ENCODE data around the gene GSDMA.

The GSDMA gene

DNA sequence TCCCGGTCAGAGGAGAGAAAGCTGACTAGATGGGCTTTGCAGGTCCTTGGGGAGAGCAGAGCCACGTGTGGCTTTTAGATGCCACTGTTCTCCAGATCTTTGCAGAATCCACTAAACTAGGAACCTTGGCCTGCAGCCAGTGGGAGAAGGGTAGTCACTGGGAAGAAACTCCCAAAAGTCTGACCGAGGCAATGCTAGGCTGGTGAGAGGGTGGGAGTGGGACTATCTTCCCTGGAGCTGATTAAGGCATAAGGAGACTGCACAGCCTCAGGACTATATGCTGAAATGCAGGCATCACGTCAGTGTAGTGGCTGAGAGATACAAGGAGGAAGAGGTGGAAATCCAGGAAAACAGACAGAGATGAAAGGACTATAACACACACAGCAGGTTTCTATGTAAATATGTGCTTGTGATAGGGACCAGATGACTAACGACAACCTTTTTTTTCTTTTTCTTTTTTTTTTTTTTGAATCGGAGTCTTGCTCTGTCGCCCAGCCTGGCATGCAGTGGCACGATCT lies 2.2 kb upstream of the GSDMA start:
- H3K4me3 Mint-ChIP-seq: no peak overlapping the region
- peaks cover 29% of the 10 kb centered on the region for H3K4me1 Mint-ChIP-seq
- no peak for DNase-seq
- H3K36me3 Mint-ChIP-seq: no peaks in the 10 kb centered on the region
- no peak overlapping the region for H3K27ac Mint-ChIP-seq
- H3K27me3 Mint-ChIP-seq: peaks cover 60% of the 10 kb centered on the region
- CTCF ChIA-PET: interaction anchor here (0.8 to 1.4 kb wide), 2 partner anchors 17 to 20 kb away, joined by 3 read pairs; partner anchors contain the start of gene PSMD3
- H3K9me3 Mint-ChIP-seq: no peaks in the 10 kb centered on the region

GRCh38 chr17:39963829-39964228 lies 1.0 kb downstream of the GSDMA start:
- no peaks in the 10 kb centered on the region for H3K36me3 Mint-ChIP-seq
- peak overlapping the region; percentile 5 for H3K27ac Mint-ChIP-seq
- peak; percentile 50 for DNase-seq
- H3K4me1 Mint-ChIP-seq: peaks cover 30% of the 10 kb centered on the region
- CTCF ChIA-PET: interaction anchor here (0.7 kb wide), 1 partner anchor 102 kb away, joined by 3 read pairs; no protein-coding TSS in a partner anchor
- H3K9me3 Mint-ChIP-seq: no peaks in the 10 kb centered on the region
- H3K27me3 Mint-ChIP-seq: peaks cover 63% of the 10 kb centered on the region
- no peak overlapping the region for H3K4me3 Mint-ChIP-seq

DNA sequence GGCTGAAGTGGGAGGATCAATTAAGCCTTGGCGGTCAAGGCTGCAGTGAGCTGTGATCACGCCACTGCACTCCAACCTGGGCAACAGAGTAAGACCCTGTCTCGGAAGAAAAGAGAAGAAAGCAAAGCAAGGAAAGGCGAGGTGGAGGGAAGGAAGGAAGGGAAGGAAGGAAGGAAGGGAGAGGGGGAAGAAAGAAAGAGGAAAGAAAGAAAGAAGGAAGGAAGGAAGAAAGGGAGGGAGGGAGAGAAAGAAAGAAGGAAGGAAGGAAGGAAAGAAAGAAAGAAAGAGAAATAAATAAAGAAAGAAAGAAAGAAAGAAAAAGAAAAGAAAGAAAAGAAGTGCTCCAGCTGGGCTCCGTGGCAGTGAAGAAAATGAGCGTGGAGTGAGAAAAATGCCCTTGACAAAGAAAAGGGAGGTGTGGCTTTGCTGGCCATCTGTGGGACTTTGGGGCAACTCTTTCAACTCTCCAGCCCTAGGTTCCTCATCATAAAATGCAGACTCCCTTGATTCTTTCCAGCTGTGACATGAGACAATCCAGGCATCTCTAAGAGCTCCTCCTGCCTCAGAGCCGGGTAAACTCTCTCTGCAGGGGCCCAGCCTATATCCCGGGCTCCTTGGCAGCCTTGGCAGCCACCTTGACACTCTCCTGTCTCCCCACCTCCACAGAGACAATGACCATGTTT lies 2.4 kb downstream of the GSDMA start:
- Mint-ChIP-seq H3K9me3 (no peaks in the 10 kb centered on the region), H3K36me3 (no peaks in the 10 kb centered on the region), H3K27ac (no peak overlapping the region), H3K4me1 (peaks cover 26% of the 10 kb centered on the region), H3K27me3 (peaks cover 73% of the 10 kb centered on the region), H3K4me3 (no peak overlapping the region)
- no peak for DNase-seq
- CTCF ChIA-PET: interaction anchor here (0.8 kb wide), 1 partner anchor 12 kb away, joined by 3 read pairs; no protein-coding TSS in a partner anchor

GRCh38 chr17:39966771-39967170 lies 4.0 kb downstream of the GSDMA start:
- no peak for DNase-seq
- Mint-ChIP-seq H3K27me3 (peaks cover 75% of the 10 kb centered on the region), H3K4me1 (peaks cover 26% of the 10 kb centered on the region), H3K9me3 (no peaks in the 10 kb centered on the region), H3K27ac (no peak overlapping the region), H3K4me3 (no peak overlapping the region), H3K36me3 (no peaks in the 10 kb centered on the region)
- CTCF ChIA-PET: interaction anchor here (1.3 kb wide), 1 partner anchor 9 kb away, joined by 3 read pairs; no protein-coding TSS in a partner anchor

DNA sequence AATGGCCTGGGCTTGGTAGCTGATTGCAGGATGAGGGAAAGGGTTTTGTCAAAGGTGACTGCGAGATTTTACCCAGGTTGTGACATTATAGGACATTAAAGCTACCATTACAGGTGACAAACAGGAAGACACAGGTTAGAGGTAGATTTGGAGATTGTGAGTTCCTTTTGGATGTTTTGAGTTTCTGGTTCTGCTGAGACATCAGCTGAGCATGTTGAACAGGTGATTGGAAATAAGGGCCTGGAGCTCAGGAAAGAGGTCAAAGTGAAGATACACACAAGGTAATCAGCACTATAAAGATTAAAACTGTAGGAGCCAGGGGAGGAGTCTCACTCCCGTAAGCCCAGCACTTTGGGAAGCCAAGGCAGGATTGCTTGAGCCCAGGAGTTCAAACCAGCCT lies 6.0 kb downstream of the GSDMA start:
- DNase-seq: no peak
- Mint-ChIP-seq H3K4me1 (peaks cover 14% of the 10 kb centered on the region), H3K27ac (no peak overlapping the region), H3K4me3 (no peak overlapping the region), H3K27me3 (peaks cover 93% of the 10 kb centered on the region), H3K9me3 (no peaks in the 10 kb centered on the region), H3K36me3 (no peaks in the 10 kb centered on the region)
- CTCF ChIA-PET: interaction anchor here (1.2 to 1.8 kb wide), 2 partner anchors 12 to 345 kb away, joined by 3 to 4 read pairs; partner anchors contain the start of gene PSMD3

- Mint-ChIP-seq H3K4me3 (no peak overlapping the region), H3K36me3 (no peaks in the 10 kb centered on the region), H3K9me3 (no peaks in the 10 kb centered on the region), H3K27ac (no peak overlapping the region), H3K4me1 (peaks cover 10% of the 10 kb centered on the region), H3K27me3 (peaks cover 93% of the 10 kb centered on the region)
- CTCF ChIA-PET: interaction anchor here (1.2 to 1.8 kb wide), 2 partner anchors 12 to 346 kb away, joined by 3 to 4 read pairs; partner anchors contain the start of gene PSMD3
- no peak for DNase-seq
Observed at GRCh38 chr17:39969375-39969774, 6.6 kb downstream of the GSDMA start.

- DNase-seq: no peak
- Mint-ChIP-seq H3K27ac (no peak overlapping the region), H3K4me3 (no peak overlapping the region), H3K9me3 (no peaks in the 10 kb centered on the region), H3K36me3 (no peaks in the 10 kb centered on the region), H3K4me1 (peaks cover 8% of the 10 kb centered on the region), H3K27me3 (peaks cover 92% of the 10 kb centered on the region)
- CTCF ChIA-PET: interaction anchor here (1.5 kb wide), 1 partner anchor 10 kb away, joined by 4 read pairs; the partner anchor contains the start of gene PSMD3
Observed at GRCh38 chr17:39970157-39970692, 7.4 kb downstream of the GSDMA start.

DNA sequence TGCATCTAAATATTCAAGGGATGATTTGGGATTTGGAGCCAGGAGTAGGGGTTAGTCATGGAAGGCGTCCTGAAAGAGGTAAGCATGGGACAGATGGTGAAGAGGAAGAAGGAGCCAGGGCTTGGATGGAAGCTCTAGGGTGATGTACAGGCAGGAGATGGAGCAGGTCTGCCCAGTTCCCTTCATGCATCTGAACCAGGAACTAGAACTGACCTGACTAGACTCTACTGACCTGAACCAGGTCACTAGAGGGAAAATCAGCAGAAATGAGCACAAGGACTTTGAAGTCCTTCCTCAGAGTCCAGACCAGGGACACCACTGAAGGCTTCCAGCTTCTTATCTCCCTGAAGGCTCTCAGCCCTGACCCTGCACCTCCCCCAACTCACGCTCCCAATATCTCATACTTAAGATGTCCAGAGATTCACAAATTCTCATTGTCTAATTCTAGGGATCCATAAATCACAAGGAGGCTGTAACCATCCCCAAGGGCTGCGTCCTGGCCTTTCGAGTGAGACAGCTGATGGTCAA lies 8.3 kb downstream of the GSDMA start:
- Mint-ChIP-seq H3K27me3 (peaks cover 91% of the 10 kb centered on the region), H3K4me1 (peaks cover 8% of the 10 kb centered on the region), H3K27ac (no peak overlapping the region), H3K9me3 (no peaks in the 10 kb centered on the region), H3K4me3 (no peak overlapping the region), H3K36me3 (no peaks in the 10 kb centered on the region)
- no peak for DNase-seq
- CTCF ChIA-PET: interaction anchor here (1.2 to 1.5 kb wide), 2 partner anchors 10 to 12 kb away, joined by 3 to 4 read pairs; partner anchors contain the start of gene PSMD3

GRCh38 chr17:39972271-39972670 lies 9.5 kb downstream of the GSDMA start:
- peaks cover 89% of the 10 kb centered on the region for H3K27me3 Mint-ChIP-seq
- H3K27ac Mint-ChIP-seq: no peak overlapping the region
- no peaks in the 10 kb centered on the region for H3K36me3 Mint-ChIP-seq
- peaks cover 5% of the 10 kb centered on the region for H3K4me1 Mint-ChIP-seq
- CTCF ChIA-PET: interaction anchor here (1.0 to 1.2 kb wide), 2 partner anchors 13 to 41 kb away, joined by 3 read pairs; no protein-coding TSS in a partner anchor
- DNase-seq: no peak
- H3K9me3 Mint-ChIP-seq: no peaks in the 10 kb centered on the region
- H3K4me3 Mint-ChIP-seq: no peak overlapping the region

DNA sequence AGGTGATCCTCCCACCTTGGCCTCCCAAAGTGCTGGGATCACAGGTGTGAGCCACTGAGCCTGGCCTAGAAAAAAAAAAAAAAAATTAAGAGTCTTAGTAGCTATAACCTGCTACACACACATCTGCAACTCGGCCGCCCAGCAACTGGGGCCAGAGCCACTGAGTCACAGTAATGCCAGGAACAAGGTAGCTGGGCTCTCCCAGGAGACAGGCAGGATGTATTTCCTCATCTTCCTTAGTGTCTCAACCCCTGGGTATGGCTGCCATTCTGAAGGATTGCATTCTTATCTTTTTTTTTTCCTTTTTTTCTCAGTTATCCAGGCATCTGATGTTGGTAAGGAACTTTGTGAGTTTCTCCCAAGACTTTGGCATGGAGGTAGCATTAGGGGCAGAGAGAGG lies 10.7 kb downstream of the GSDMA start:
- Mint-ChIP-seq H3K27ac (no peak overlapping the region), H3K36me3 (no peaks in the 10 kb centered on the region), H3K27me3 (peaks cover 88% of the 10 kb centered on the region), H3K4me1 (peaks cover 4% of the 10 kb centered on the region), H3K4me3 (no peak overlapping the region), H3K9me3 (no peaks in the 10 kb centered on the region)
- no peak for DNase-seq
- CTCF ChIA-PET: no interaction called here

- Mint-ChIP-seq H3K4me3 (no peak overlapping the region), H3K27me3 (peaks cover 86% of the 10 kb centered on the region), H3K9me3 (no peaks in the 10 kb centered on the region), H3K4me1 (peaks cover 5% of the 10 kb centered on the region), H3K36me3 (no peaks in the 10 kb centered on the region), H3K27ac (no peak overlapping the region)
- CTCF ChIA-PET: interaction anchor here (2.1 kb wide), 1 partner anchor 16 kb away, joined by 7 read pairs; no protein-coding TSS in a partner anchor
- no peak for DNase-seq
Observed at GRCh38 chr17:39974433-39974832, 11.6 kb downstream of the GSDMA start.

DNA sequence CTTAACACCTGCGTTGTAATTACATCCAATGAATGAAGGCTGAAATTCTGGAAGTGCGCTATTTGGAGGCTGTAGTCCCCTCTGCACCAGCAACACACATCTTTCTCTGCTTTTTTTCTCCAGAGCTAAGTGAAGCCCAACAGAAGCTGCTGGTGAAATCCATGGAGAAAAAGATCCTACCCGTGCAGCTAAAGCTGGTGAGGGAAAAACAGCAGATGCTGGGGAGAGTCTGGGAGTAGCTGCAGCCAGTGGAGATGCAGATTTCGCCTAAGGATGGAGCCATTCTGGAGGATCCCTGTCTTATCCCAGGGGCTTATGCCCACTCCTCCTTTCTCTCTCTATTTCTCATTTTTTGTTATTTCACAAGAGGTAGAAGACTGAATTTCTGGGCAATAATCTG lies 13.0 kb downstream of the GSDMA start:
- peaks cover 79% of the 10 kb centered on the region for H3K27me3 Mint-ChIP-seq
- no peaks in the 10 kb centered on the region for H3K36me3 Mint-ChIP-seq
- no peak overlapping the region for H3K27ac Mint-ChIP-seq
- H3K4me1 Mint-ChIP-seq: peaks cover 14% of the 10 kb centered on the region
- CTCF ChIA-PET: interaction anchor here (0.6 to 2.1 kb wide), 5 partner anchors 17 to 1389 kb away, joined by 3 to 7 read pairs (median 3); partner anchors contain the start of gene CSF3
- no peak for DNase-seq
- H3K4me3 Mint-ChIP-seq: no peak overlapping the region
- H3K9me3 Mint-ChIP-seq: no peaks in the 10 kb centered on the region

GRCh38 chr17:39979016-39979670 lies 16.3 kb downstream of the GSDMA start:
- Mint-ChIP-seq H3K9me3 (no peaks in the 10 kb centered on the region), H3K36me3 (peaks cover 6% of the 10 kb centered on the region), H3K4me1 (peaks cover 31% of the 10 kb centered on the region), H3K27ac (no peak overlapping the region), H3K4me3 (peak overlapping the region; percentile 14), H3K27me3 (peaks cover 46% of the 10 kb centered on the region)
- CTCF ChIA-PET: interaction anchor here (0.7 to 4.0 kb wide), 9 partner anchors 23 to 357 kb away, joined by 3 to 53 read pairs (median 5); partner anchors contain the start of gene MIEN1
- DNase-seq: no peak
